HG02884 (cell line): ENCODE results near the gene TOGARAM2.
"Not testable (repeated sequence)": the region's sequence is repeated elsewhere in the genome, so short reads cannot be mapped to it uniquely, and the experiment has no call there.

ENCODE experiments used
- ATAC-seq: cut with Tn5 transposase; IDR thresholded peaks from one replicate; pipeline ENCODE4 v1.9.1; 2021; ENCODE audit warnings: mild to moderate bottlenecking, moderate library complexity; ENCODE audit not compliant: unreplicated experiment

TOGARAM2 gene

GRCh38 chr2:29071032-29071975 lies 90.2 kb downstream of the TOGARAM2 start:
- no peak for ATAC-seq

- no peak for ATAC-seq
Observed at GRCh38 chr2:29072251-29072650, 91.2 kb downstream of the TOGARAM2 start.

- no peak for ATAC-seq
Observed at GRCh38 chr2:29072971-29073725, 92.0 kb downstream of the TOGARAM2 start.

- no peak for ATAC-seq
Observed at GRCh38 chr2:29073933-29074332, 92.8 kb downstream of the TOGARAM2 start.

GRCh38 chr2:29074411-29074810 lies 93.3 kb downstream of the TOGARAM2 start, which contains the start of gene PCARE:
Gene PCARE (minus strand): TSS chr2:29074523. CDS start chr2:29074261, 262 bp downstream.
- ATAC-seq = no peak

GRCh38 chr2:29075894-29076705 lies 95.0 kb downstream of the TOGARAM2 start:
- no peak for ATAC-seq

- no peak for ATAC-seq
Observed at GRCh38 chr2:29079887-29080286, 98.8 kb downstream of the TOGARAM2 start.

GRCh38 chr2:29080886-29081743 lies 100.0 kb downstream of the TOGARAM2 start:
- ATAC-seq = no peak

GRCh38 chr2:29082804-29083495 lies 101.9 kb downstream of the TOGARAM2 start:
- ATAC-seq = peak; percentile 69

- ATAC-seq = no peak
Observed at GRCh38 chr2:29084554-29084953, 103.5 kb downstream of the TOGARAM2 start.

GRCh38 chr2:29090311-29090710 lies 109.2 kb downstream of the TOGARAM2 start:
- not testable (repeated sequence) for ATAC-seq

GRCh38 chr2:29096969-29097368 lies 115.9 kb downstream of the TOGARAM2 start:
- ATAC-seq = no peak

GRCh38 chr2:29097569-29097968 lies 116.5 kb downstream of the TOGARAM2 start:
- no peak for ATAC-seq

- ATAC-seq = no peak
Observed at GRCh38 chr2:29100564-29100963, 119.5 kb downstream of the TOGARAM2 start.
